NB4 (cell line): ENCODE results near the gene VPS35.
"Not testable (repeated sequence)": the region's sequence is repeated elsewhere in the genome, so short reads cannot be mapped to it uniquely, and the experiment has no call there.

Source experiments
- CTCF ChIP-seq: IDR thresholded peaks from one replicate; pipeline ENCODE4 v1.5.1; 2012; ENCODE audit warnings: low read depth, low read length
- MAX ChIP-seq: IDR thresholded peaks from 2 replicates; pipeline ENCODE4 v1.6.1; 2011; ENCODE audit warnings: low read depth, low read length
- MYC ChIP-seq: IDR thresholded peaks from 2 replicates; pipeline ENCODE4 v1.6.1; 2011; ENCODE audit warnings: low read depth, low read length
- POLR2A ChIP-seq: IDR thresholded peaks from 2 replicates; pipeline ENCODE4 v1.6.1; 2011; ENCODE audit warnings: mild to moderate bottlenecking; ENCODE audit not compliant: insufficient read length; ENCODE audit errors: extremely low read depth

DNA sequence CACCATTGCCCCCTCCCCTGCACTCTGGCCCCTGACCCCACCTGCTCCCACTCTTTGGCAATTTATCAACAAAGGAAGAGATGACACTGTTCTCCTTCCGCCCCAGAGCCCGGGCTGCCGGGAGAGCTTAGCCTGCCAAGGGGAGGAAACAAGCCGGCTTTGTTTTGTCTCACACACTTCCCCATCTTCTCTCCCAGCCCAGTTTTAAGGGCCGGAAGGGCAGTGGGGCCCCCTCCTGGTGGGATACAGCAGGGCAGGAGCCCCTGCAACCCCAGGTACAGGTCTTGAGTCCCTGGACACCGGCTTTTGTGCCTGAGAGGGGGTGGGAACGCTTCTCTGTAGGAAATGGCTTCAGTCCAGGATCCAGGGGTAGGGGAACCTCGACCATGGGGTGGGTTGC, 65.7 kb downstream of the VPS35 start:
- not testable (repeated sequence) for TF ChIP-seq POLR2A, CTCF, MAX, MYC
